SJSA1 (cell line): ENCODE results near the gene FSTL4. TPM values are rescaled to one million over a fixed set of nuclear protein-coding genes. Genes with fewer than 3 reads are reported as not detected.

Experiments
- DNase-seq, 2 experiments: peaks; one replicate each; pipeline ENCODE4 v3.0.0-alpha.2; 2015 to 2020; ENCODE audit warnings: low spot score in 2 of 2, low read depth in 1 of 2
- H3K27ac ChIP-seq: fragments of 250-450 bp; sonication (Bioruptor Pico); 2 replicates; pipeline ENCODE4 v1.5.1; 2020; ENCODE audit warnings: mild to moderate bottlenecking, moderate library complexity
- H3K27me3 ChIP-seq: fragments of 250-450 bp; sonication (Bioruptor Pico); replicated peaks from 2 replicates; pipeline ENCODE4 v1.5.1; 2020; ENCODE audit warnings: mild to moderate bottlenecking, moderate library complexity
- H3K36me3 ChIP-seq: fragments of 250-450 bp; sonication (Bioruptor Pico); 2 replicates; pipeline ENCODE4 v1.5.1; 2020; ENCODE audit warnings: mild to moderate bottlenecking
- H3K4me1 ChIP-seq: fragments of 250-450 bp; sonication (Bioruptor Pico); replicated peaks from 2 replicates; pipeline ENCODE4 v1.6.1; 2021; ENCODE audit warnings: mild to moderate bottlenecking
- H3K4me3 ChIP-seq: fragments of 250-450 bp; sonication (Bioruptor Pico); 2 replicates; pipeline ENCODE4 v1.5.1; 2020; ENCODE audit warnings: mild to moderate bottlenecking
- H3K9me3 ChIP-seq: fragments of 250-450 bp; sonication (Bioruptor Pico); replicated peaks from 2 replicates; pipeline ENCODE4 v1.5.1; 2020; ENCODE audit warnings: mild to moderate bottlenecking
- total RNA-seq: library from RNA; depleted of rRNA; stranded (reverse); fragments of >200 nt; shearing (Covaris generic); gene quantifications from 2 replicates; pipeline ENCODE4 v1.2.3, GENCODE V29; 2014

Gene FSTL4
- total RNA-seq, 1 experiment from 2014 or later = 2.1 TPM

DNA sequence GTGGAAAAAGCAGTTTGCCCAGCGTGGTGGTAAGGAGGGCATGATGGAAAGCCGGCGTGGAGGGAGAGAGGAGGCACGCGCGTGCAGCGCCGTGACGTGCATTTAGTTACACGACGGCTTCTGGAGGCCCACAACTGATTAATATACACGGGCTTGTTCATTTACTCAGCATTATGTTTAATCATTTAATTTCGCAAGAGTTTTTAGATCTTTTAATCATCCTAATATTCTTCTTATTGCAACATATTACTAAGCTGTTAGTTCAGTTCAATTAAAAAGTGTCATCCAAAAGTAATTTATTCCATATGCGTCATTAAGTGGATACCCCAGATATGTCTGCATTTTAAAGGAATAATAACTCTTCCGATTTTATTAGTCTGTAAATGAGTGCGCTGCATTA, 340.0 kb downstream of the FSTL4 start:
- Histone ChIP-seq H3K4me3 (no peak overlapping the region), H3K27ac (no peak overlapping the region), H3K36me3 (no peaks in the 10 kb centered on the region), H3K4me1 (no peaks in the 10 kb centered on the region), H3K27me3 (0 out of 2 replicates have a peak, but pooled peaks cover 3% of the 10 kb centered on the region), H3K9me3 (0 out of 2 replicates have a peak, but pooled peaks cover 3% of the 10 kb centered on the region)
- DNase-seq = no peak

DNA sequence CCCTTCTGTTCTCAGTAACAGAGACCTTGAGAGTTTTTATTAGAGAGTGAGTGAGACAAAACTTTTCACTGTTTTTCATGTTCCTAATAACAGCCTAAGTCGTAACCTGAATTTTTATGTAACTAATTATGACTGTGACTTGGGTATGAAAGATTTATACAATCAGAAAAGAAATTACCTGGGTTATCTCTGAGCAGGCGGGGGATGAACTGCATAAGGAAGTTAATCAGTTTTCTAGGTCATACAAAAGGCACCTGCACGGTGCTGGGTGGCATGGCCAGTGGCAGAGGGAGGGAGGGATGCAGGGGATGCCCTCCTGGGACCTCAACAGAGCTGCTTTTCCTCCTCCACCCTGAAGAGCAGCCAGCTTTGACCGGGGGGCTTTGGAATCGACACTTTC, 340.7 kb downstream of the FSTL4 start:
- Histone ChIP-seq H3K4me1 (no peaks in the 10 kb centered on the region), H3K36me3 (no peaks in the 10 kb centered on the region), H3K27me3 (0 out of 2 replicates have a peak, but pooled peaks cover 3% of the 10 kb centered on the region), H3K4me3 (no peak overlapping the region), H3K27ac (no peak overlapping the region), H3K9me3 (0 out of 2 replicates have a peak, but pooled peaks cover 3% of the 10 kb centered on the region)
- DNase-seq = no peak

DNA sequence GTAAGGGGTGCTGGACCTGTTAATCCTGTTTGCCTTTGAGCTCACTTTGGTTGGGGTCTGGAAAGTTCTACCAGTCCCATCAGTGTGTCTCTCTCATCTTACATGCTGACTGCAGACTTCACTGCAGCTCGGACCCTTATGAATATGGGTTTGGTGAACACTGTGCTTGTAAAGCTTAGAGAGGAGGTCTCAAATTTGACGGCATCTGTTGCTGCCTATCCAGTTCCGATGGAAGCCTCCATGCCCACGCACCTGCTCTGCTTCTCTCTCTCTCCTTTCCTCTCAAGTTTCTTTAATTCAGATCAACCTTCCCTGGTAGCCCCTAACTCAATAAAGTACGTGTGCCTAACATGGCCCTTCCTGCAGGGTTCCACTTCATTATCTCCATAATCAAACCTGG, 342.6 kb downstream of the FSTL4 start:
- H3K4me1 ChIP-seq = no peaks in the 10 kb centered on the region
- H3K9me3 ChIP-seq = 0 out of 2 replicates have a peak, but pooled peaks cover 3% of the 10 kb centered on the region
- H3K36me3 ChIP-seq = no peaks in the 10 kb centered on the region
- H3K4me3 ChIP-seq = no peak overlapping the region
- H3K27me3 ChIP-seq = 0 out of 2 replicates have a peak, but pooled peaks cover 3% of the 10 kb centered on the region
- H3K27ac ChIP-seq = no peak overlapping the region
- DNase-seq = no peak

DNA sequence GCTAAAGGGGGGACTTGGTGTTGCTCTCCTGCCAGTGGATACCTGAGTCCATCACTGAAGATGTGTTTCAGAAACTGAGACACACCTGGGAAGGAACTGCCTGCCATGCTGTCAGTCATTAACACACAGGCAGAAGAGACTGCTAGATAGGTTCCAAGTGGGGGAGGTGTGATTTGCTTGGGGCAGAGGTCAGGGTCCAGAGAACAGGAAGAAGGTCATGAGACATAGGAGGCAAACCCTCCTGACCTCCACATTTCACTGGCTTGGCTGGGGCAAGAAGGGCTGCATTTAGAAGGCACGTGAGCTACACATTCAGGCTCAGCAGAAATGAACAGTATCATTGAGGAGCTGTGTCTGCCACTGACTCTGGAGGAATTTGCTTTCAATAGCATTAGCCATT, 344.7 kb downstream of the FSTL4 start:
- Histone ChIP-seq H3K27me3 (0 out of 2 replicates have a peak, but pooled peaks cover 3% of the 10 kb centered on the region), H3K36me3 (no peaks in the 10 kb centered on the region), H3K27ac (no peak overlapping the region), H3K4me1 (no peaks in the 10 kb centered on the region), H3K4me3 (no peak overlapping the region), H3K9me3 (0 out of 2 replicates have a peak, but pooled peaks cover 3% of the 10 kb centered on the region)
- DNase-seq = no peak

DNA sequence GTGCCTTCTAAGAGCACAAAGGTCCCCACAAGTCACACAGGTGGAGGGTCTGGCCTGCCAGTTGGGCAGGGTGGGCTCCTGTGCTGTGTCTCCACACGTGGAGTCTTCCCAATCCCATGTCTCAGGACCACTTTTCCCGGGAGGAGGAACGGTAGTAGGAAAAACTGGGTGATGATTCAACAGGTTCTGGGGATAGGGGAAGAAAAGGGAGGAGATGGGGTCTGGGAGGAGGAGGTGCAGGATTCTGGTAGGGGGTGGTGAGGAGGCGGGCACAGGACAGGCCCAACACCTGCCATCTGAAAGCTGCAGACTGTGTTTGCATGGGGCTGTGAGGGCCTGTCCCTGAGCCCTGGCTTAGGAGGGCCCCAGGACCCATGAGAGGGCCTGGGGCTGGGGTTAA, 345.4 kb downstream of the FSTL4 start:
- Histone ChIP-seq H3K27me3 (0 out of 2 replicates have a peak, but pooled peaks cover 3% of the 10 kb centered on the region), H3K36me3 (no peaks in the 10 kb centered on the region), H3K9me3 (0 out of 2 replicates have a peak, but pooled peaks cover 3% of the 10 kb centered on the region), H3K4me1 (no peaks in the 10 kb centered on the region), H3K27ac (no peak overlapping the region), H3K4me3 (no peak overlapping the region)
- no peak for DNase-seq

DNA sequence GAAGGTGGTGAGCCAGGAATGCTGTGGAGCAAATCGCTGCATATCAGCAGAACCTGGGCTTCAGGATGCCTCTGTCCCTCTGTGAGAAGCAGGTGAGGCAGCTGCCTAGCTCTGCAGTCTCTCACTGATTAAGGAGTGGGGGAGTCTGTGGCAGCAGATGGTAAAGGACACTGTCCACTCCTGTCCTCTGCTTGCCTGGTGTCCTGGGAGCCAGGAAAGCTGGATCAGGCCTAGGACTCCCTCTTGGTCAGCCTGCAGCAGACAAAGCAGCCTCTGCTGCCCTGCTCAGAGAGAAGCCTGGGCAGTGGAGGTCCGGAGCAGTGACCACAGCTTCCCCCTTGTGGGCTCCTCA, 345.8 kb downstream of the FSTL4 start:
- 0 out of 2 replicates have a peak, but pooled peaks cover 3% of the 10 kb centered on the region for H3K27me3 ChIP-seq

DNA sequence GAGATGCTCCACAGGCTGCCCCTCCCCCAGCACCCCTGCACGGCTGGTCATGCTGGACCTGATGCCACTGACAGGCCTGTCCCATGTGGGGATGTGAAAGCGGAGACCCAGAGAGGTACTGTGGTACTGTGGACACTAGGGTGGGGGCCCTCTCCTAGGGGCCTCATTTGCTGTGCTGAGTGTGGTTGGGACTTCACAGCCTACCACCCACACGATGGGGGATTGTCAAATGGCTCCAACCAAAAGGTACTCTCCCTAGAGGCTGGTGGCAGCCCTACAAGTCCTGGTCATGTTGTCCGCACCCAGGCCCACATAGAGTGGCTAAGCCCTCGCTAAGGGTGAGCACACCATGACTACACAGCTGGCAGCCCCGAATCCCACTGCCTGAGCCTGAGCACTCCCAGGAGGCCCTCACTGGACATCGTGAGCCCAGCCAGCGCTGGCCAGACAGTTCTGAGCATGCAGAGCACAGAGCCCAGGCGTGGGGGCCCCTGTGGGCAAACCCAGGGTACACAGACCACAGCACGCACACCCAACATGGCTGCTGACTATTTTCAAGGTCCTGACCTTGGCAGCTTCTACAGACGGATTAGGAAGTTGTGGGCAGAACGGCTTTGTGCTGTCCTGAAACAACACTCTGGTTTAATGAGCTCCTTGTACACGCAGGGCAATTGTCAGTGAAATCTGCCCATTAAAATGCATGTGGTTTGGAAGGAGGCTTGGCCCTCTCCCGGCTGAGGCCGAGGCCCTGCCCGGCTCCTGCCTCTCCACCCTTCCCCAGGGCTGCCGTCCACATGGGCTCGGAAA, 346.4 kb downstream of the FSTL4 start:
- H3K9me3 ChIP-seq = 0 out of 2 replicates have a peak, but pooled peaks cover 3% of the 10 kb centered on the region
- no peak overlapping the region for H3K4me3 ChIP-seq
- 0 out of 2 replicates have a peak, but pooled peaks cover 3% of the 10 kb centered on the region for H3K27me3 ChIP-seq
- H3K27ac ChIP-seq = no peak overlapping the region
- H3K4me1 ChIP-seq = no peaks in the 10 kb centered on the region
- DNase-seq = no peak
- H3K36me3 ChIP-seq = no peaks in the 10 kb centered on the region

More for the DNA sequence above, 345.8 kb downstream of the FSTL4 start:
- H3K4me3 ChIP-seq = no peak overlapping the region
- no peak for DNase-seq
- no peak overlapping the region for H3K27ac ChIP-seq
- H3K4me1 ChIP-seq = no peaks in the 10 kb centered on the region
- 0 out of 2 replicates have a peak, but pooled peaks cover 3% of the 10 kb centered on the region for H3K9me3 ChIP-seq
- H3K36me3 ChIP-seq = no peaks in the 10 kb centered on the region

DNA sequence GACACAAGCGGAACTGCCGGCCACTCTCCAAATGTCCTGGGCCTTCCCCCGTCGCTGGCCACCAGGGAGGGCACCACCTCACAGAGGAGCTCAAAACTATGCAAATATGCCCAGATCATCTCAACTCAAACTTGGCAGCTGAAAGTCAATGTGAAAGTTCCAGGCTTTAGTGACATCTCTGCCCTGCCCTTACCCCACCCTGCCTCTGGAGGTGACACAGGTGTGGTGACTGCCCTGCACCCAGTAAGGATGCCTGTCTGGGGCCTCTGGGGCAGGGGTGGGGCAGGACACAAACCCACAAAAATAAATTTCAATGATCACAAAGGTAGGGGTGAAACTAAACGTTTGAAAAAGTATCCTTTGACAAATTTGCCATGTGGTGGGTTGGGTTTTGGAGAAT, 347.1 kb downstream of the FSTL4 start:
- Histone ChIP-seq H3K36me3 (no peaks in the 10 kb centered on the region), H3K4me3 (no peak overlapping the region), H3K27me3 (0 out of 2 replicates have a peak, but pooled peaks cover 3% of the 10 kb centered on the region), H3K9me3 (0 out of 2 replicates have a peak, but pooled peaks cover 3% of the 10 kb centered on the region), H3K4me1 (peaks cover 4% of the 10 kb centered on the region), H3K27ac (no peak overlapping the region)
- DNase-seq = no peak

DNA sequence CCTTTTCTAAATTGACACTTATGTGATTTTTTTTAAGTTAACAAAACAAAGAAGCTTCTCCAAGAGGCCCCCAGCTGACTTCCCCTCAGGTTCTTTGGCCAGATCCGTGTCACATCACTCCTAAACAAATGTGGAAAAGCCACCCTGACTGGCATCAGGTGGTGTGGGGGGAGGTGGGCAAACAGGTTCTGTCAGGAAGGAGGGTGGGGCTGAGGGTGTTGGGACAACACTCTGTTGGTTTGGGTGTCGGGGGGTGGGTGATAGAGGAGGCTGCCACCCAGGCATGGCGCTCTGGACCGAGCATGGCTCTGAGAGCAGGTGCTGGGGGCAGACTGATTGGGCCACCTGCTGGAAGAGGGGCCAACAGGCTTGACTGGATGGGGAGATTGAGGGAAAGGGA, 349.7 kb downstream of the FSTL4 start:
- Histone ChIP-seq H3K9me3 (no peaks in the 10 kb centered on the region), H3K4me3 (no peak overlapping the region), H3K27me3 (0 out of 2 replicates have a peak, but pooled peaks cover 3% of the 10 kb centered on the region), H3K36me3 (no peaks in the 10 kb centered on the region), H3K4me1 (peaks cover 9% of the 10 kb centered on the region), H3K27ac (no peak overlapping the region)
- DNase-seq = no peak

DNA sequence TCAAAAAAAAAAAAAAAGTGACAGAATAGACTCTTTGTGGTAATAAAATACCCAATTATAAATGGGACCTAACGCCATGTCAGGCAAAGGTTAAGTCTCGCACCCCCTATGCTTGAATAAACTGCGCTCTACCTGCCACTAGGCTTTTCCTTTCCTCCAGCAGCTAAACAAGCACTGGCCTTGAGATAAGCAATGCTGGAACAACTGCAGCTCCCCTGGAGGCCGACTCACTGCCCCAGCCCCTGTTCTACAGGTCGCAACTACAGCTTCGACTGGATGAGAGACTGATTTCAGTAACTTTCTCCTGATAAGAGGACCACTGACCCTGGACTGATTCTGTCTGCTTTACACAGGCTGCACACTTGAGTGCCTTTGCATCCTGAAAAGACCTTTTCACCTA, 350.3 kb downstream of the FSTL4 start:
- DNase-seq = no peak
- H3K27me3 ChIP-seq = 0 out of 2 replicates have a peak, but pooled peaks cover 3% of the 10 kb centered on the region
- peaks cover 9% of the 10 kb centered on the region for H3K4me1 ChIP-seq
- no peaks in the 10 kb centered on the region for H3K36me3 ChIP-seq
- no peak overlapping the region for H3K4me3 ChIP-seq
- H3K27ac ChIP-seq = no peak overlapping the region
- H3K9me3 ChIP-seq = no peaks in the 10 kb centered on the region

DNA sequence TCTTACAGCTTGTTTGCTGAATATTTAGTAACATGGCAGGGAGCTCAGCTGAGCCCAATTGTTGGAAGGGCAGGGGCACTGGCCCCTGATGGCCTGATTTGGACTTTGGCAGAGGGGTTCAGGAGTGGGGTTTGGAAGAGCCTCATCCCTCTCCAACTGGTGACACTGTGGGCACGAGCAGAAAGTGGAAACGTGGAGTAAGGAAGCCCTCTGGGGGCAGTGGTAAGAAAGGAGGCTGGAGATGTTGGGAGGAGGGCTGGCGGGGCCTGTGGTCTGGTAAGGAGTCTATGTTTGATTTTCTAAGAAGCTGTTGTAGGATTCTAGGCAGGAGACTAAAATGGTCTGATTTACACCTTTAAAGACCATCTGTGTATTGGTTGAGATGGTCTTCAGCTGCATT, 351.6 kb downstream of the FSTL4 start:
- Histone ChIP-seq H3K36me3 (no peaks in the 10 kb centered on the region), H3K4me3 (no peak overlapping the region), H3K27me3 (0 out of 2 replicates have a peak, but pooled peaks cover 3% of the 10 kb centered on the region), H3K27ac (no peak overlapping the region), H3K4me1 (peaks cover 9% of the 10 kb centered on the region), H3K9me3 (no peaks in the 10 kb centered on the region)
- no peak for DNase-seq

DNA sequence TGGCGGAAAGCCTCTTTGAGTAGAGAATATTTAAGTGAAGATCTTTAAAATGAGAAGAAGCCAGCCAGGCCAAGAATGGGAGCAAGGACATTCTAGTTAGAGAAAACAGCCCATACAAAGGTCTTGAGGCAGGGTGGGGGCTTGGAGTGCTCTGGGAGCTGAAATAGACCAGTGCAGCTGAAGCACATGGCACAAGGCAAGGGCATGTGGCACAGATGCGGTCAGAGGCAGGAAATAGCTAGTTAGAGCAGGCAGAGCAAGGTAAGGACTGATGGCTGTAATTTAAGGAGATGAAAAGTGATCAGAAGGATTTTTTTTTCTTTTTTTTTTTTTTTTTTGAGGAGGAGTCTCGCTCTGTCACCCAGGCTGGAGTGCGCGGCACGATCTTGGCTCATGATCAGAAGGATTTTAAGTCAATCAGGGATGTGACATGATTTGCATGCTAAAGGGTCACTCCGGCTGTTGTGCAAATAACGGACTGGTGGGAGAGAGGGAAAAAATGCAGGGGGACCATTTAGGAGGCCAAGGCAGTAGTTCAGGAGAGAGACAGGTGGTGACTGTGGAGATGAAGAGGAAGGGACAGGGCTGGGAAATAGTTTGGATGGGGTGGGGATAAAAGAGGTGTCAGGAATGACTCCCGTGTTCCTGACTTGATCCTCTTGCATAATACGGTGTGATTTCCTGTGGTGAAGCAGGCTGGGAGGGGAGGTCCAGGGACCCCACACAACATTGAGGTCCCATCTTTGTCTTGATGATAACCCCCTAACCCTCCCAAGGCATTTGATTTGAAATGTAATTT, 352.9 kb downstream of the FSTL4 start:
- H3K4me3 ChIP-seq = no peak overlapping the region
- H3K4me1 ChIP-seq = peaks cover 9% of the 10 kb centered on the region
- no peak overlapping the region for H3K27ac ChIP-seq
- 0 out of 2 replicates have a peak, but pooled peaks cover 3% of the 10 kb centered on the region for H3K27me3 ChIP-seq
- H3K36me3 ChIP-seq = no peaks in the 10 kb centered on the region
- DNase-seq = no peak
- H3K9me3 ChIP-seq = no peaks in the 10 kb centered on the region

DNA sequence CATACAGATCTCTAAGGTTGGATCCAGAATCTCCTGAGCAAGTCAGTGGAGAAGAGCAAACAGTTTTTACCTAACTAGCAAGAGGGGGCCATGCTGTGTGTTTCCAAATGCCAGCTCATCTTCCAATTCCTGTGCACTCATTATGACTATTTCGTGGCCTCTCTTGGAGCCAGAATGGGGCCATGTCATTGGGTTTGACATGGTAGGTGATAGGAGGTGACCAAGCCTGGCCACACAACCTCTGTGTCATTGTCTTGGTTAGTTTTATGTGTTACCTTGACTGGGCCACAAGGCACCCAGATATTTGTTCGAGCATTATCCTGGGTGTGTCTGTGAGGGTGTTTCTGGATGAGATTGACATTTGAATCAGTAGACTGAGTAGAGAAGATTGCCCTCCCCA, 354.4 kb downstream of the FSTL4 start:
- Histone ChIP-seq H3K36me3 (no peaks in the 10 kb centered on the region), H3K9me3 (no peaks in the 10 kb centered on the region), H3K27me3 (0 out of 2 replicates have a peak, but pooled peaks cover 3% of the 10 kb centered on the region), H3K4me1 (peaks cover 9% of the 10 kb centered on the region), H3K4me3 (no peak overlapping the region), H3K27ac (no peak overlapping the region)
- DNase-seq = no peak
